Measurements from ENCODE around the gene GDNF.

GDNF gene

DNA sequence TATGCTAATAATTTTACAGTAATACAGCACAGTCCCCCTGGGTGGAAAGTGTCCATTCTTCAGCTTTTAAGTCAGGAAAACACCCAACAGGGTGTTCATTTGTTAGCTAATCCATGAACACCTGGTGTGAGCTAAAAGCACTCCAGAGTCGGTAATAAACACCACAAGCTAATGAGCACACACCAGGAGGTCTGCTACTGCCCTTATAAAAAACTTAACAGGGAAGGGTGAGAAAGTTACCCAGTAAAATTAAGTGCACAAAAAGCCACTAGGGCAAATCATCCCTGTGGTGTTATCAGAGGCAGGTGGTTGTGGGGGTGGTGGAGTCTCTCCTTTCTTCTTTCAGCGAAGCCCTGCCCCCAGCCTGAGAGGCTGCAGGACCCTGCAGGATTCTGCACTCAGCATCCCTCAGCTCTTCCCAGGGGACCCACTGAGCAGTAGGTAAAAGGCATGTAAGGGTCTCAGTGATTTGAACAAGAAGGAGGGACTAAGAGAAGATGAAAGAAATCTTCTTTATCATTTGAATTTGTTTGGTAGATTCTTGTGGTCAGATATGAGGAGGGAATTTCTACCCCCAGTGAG, 14.4 kb downstream of the GDNF start:
- DNase-seq (no peak), ATAC-seq (replicated peaks) (no peak)
- no peak overlapping the region for H3K4me3 Mint-ChIP-seq
- H3K27ac Mint-ChIP-seq, result no peak overlapping the region
- peaks cover 21 to 44% of the 10 kb centered on the region in 2 donors for H3K27me3 Mint-ChIP-seq
- no peaks in the 10 kb centered on the region for H3K36me3 Mint-ChIP-seq (ENCODE audit: insufficient read depth)
- no peaks in the 10 kb centered on the region for H3K4me1 Mint-ChIP-seq (ENCODE audit: low read depth in 2 of 2)
- no peaks in the 10 kb centered on the region for H3K9me3 Mint-ChIP-seq

DNA sequence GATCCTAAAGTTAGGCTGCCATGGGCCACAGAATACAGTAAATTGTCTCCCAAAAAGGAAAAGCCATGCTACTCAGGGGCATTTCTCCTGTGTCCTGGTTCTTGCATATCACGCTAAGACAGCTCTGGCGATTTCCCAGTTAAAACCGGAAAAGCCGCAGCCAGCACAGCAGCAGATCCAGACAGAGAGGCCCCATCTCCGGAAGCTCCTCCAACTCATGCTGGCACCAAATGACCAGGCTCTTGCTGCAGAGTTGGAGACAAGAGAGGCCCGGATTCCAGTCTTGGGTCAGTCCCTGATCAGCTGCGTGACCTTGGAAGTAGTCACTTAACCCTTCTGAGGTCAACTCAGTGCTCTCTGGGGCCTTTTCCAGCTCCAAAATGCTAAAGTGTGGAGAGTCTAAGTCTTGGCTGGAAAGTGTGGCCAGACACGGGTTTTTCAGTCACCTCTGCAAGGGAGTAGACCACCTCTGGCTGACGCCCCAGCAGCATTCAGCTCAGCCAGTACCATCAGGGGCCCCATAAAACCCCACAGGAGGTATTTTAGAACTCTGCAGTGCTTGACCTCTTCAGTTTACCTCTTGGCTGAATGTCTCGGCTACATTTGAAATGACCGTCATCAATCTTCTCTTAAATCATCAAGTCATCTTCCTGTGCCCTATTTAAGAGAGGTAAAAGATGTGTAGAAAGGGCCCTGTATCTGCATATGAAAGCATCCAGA, 16.2 kb downstream of the GDNF start:
- H3K4me1 Mint-ChIP-seq (ENCODE audit: low read depth in 2 of 2), result no peaks in the 10 kb centered on the region
- H3K27me3 Mint-ChIP-seq, result peaks cover 14 to 26% of the 10 kb centered on the region in 2 donors
- H3K9me3 Mint-ChIP-seq, result no peaks in the 10 kb centered on the region
- ATAC-seq (replicated peaks) (no peak), DNase-seq (no peak)
- H3K27ac Mint-ChIP-seq, result no peak overlapping the region
- H3K36me3 Mint-ChIP-seq (ENCODE audit: insufficient read depth), result no peaks in the 10 kb centered on the region
- no peak overlapping the region for H3K4me3 Mint-ChIP-seq

- H3K27me3 Mint-ChIP-seq, result peaks cover 11 to 27% of the 10 kb centered on the region in 2 donors
- H3K27ac Mint-ChIP-seq, result no peak overlapping the region
- no peaks in the 10 kb centered on the region for H3K4me1 Mint-ChIP-seq (ENCODE audit: low read depth in 2 of 2)
- no peaks in the 10 kb centered on the region for H3K36me3 Mint-ChIP-seq (ENCODE audit: insufficient read depth)
- no peak overlapping the region for H3K4me3 Mint-ChIP-seq
- DNase-seq (no peak), ATAC-seq (replicated peaks) (no peak)
- H3K9me3 Mint-ChIP-seq, result no peaks in the 10 kb centered on the region
Observed at GRCh38 chr5:37816883-37817282, 23.0 kb downstream of the GDNF start.

GRCh38 chr5:37816331-37816730, 23.5 kb downstream of the GDNF start:
- Mint-ChIP-seq H3K9me3 (no peaks in the 10 kb centered on the region), H3K36me3 (ENCODE audit: insufficient read depth) (no peaks in the 10 kb centered on the region), H3K4me3 (no peak overlapping the region), H3K4me1 (ENCODE audit: low read depth in 2 of 2) (no peaks in the 10 kb centered on the region), H3K27me3 (peaks cover 11 to 28% of the 10 kb centered on the region in 2 donors), H3K27ac (no peak overlapping the region)
- DNase-seq, result no peak
- ATAC-seq (replicated peaks), result no peak

DNA sequence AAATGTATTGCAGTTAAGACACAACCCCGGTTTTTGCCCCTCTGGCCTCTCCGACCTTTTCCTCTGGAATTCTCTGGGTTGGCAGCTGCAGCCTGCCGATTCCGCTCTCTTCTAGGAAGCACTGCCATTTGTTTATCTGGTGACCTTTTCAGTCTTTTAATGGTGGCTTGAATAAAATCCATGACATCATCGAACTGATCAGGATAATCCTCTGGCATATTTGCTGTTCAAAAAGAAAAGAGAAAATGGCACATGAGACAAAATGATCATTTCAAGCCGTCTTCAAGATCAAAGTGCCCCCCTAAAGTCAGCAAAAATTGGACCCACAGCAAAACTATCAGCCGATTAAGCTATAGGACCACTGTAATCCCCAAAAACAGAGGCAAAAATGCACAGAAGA, 23.9 kb downstream of the GDNF start:
- no peak for DNase-seq
- Mint-ChIP-seq H3K4me1 (ENCODE audit: low read depth in 2 of 2) (no peaks in the 10 kb centered on the region), H3K4me3 (no peak overlapping the region), H3K27me3 (peaks cover 11 to 28% of the 10 kb centered on the region in 2 donors), H3K27ac (no peak overlapping the region), H3K36me3 (ENCODE audit: insufficient read depth) (no peaks in the 10 kb centered on the region), H3K9me3 (no peaks in the 10 kb centered on the region)
- ATAC-seq (replicated peaks), result no peak

DNA sequence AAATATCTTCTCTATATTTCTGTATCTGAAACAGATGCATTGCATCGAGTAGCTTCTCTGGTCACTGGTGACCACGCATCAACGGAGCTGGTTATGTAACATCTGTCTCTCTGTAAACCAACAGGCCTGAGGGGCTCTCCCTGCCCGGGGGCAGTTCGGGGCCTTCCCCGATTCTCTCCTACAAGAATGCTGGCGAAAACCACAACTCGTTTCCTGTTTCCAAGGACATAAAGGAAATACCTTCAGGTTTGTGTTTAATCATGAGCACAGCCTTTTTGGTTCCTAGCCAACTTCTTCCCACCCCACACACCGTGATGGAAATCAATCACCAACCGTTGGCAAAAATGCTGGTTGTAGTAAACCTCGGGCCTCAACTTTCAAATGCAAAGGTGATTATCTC, 25.1 kb downstream of the GDNF start:
- Mint-ChIP-seq H3K27me3 (peaks cover 17 to 28% of the 10 kb centered on the region in 2 donors), H3K9me3 (no peaks in the 10 kb centered on the region), H3K36me3 (ENCODE audit: insufficient read depth) (no peaks in the 10 kb centered on the region), H3K27ac (no peak overlapping the region), H3K4me1 (ENCODE audit: low read depth in 2 of 2) (no peaks in the 10 kb centered on the region), H3K4me3 (no peak overlapping the region)
- no peak for DNase-seq
- no peak for ATAC-seq (replicated peaks)

GRCh38 chr5:37812365-37812764, 27.5 kb downstream of the GDNF start:
- DNase-seq (no peak), ATAC-seq (replicated peaks) (no peak)
- H3K9me3 Mint-ChIP-seq, result no peaks in the 10 kb centered on the region
- no peaks in the 10 kb centered on the region for H3K36me3 Mint-ChIP-seq (ENCODE audit: insufficient read depth)
- H3K4me1 Mint-ChIP-seq (ENCODE audit: low read depth in 2 of 2), result no peaks in the 10 kb centered on the region
- peaks cover 24 to 40% of the 10 kb centered on the region in 2 donors for H3K27me3 Mint-ChIP-seq
- H3K4me3 Mint-ChIP-seq, result no peak overlapping the region
- no peak overlapping the region for H3K27ac Mint-ChIP-seq

GRCh38 chr5:37811866-37812265, 28.0 kb downstream of the GDNF start:
- no peaks in the 10 kb centered on the region for H3K9me3 Mint-ChIP-seq
- H3K27me3 Mint-ChIP-seq, result peaks cover 27 to 43% of the 10 kb centered on the region in 2 donors
- no peak for ATAC-seq (replicated peaks)
- H3K4me1 Mint-ChIP-seq (ENCODE audit: low read depth in 2 of 2), result no peaks in the 10 kb centered on the region
- no peak for DNase-seq
- no peak overlapping the region for H3K4me3 Mint-ChIP-seq
- no peaks in the 10 kb centered on the region for H3K36me3 Mint-ChIP-seq (ENCODE audit: insufficient read depth)
- no peak overlapping the region for H3K27ac Mint-ChIP-seq

DNA sequence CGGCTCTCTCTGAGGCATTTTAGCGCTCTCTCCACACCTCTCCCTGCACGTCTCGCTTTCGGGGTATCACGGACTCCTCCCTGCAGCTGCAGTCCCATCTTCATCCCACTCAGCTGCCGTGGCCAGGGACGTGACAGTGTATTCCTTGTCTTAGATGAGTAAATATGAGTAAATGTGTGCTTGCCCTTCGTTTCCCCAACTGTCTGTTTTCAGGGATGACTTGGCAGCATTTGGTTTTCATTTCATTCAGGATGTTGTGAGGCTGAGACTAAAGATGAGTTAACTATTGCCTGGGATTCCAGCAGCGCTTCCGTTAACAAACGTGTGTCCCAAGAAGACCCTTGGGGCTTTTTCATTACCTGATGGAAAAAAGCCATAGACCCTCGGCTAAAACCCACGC, 29.5 kb downstream of the GDNF start:
- Mint-ChIP-seq H3K4me1 (ENCODE audit: low read depth in 2 of 2) (no peaks in the 10 kb centered on the region), H3K27me3 (peaks cover 33 to 49% of the 10 kb centered on the region in 2 donors), H3K4me3 (no peak overlapping the region), H3K27ac (no peak overlapping the region), H3K9me3 (peaks cover 0 to 3% of the 10 kb centered on the region in 2 donors), H3K36me3 (ENCODE audit: insufficient read depth) (no peaks in the 10 kb centered on the region)
- DNase-seq, result no peak
- ATAC-seq (replicated peaks), result no peak

GRCh38 chr5:37808945-37809344, 30.9 kb downstream of the GDNF start:
- Mint-ChIP-seq H3K4me3 (no peak overlapping the region), H3K9me3 (peaks cover 0 to 3% of the 10 kb centered on the region in 2 donors), H3K4me1 (ENCODE audit: low read depth in 2 of 2) (no peaks in the 10 kb centered on the region), H3K27ac (no peak overlapping the region), H3K36me3 (ENCODE audit: insufficient read depth) (no peaks in the 10 kb centered on the region), H3K27me3 (peaks cover 31 to 47% of the 10 kb centered on the region in 2 donors)
- no peak for DNase-seq
- ATAC-seq (replicated peaks), result no peak

GRCh38 chr5:37807621-37808301, 32.1 kb downstream of the GDNF start:
- H3K36me3 Mint-ChIP-seq (ENCODE audit: insufficient read depth), result no peaks in the 10 kb centered on the region
- DNase-seq (no peak), ATAC-seq (replicated peaks) (no peak)
- no peak overlapping the region for H3K27ac Mint-ChIP-seq
- H3K4me3 Mint-ChIP-seq, result no peak overlapping the region
- H3K9me3 Mint-ChIP-seq, result peaks cover 0 to 3% of the 10 kb centered on the region in 2 donors
- peaks cover 37 to 46% of the 10 kb centered on the region in 2 donors for H3K27me3 Mint-ChIP-seq
- H3K4me1 Mint-ChIP-seq (ENCODE audit: low read depth in 2 of 2), result no peaks in the 10 kb centered on the region

DNA sequence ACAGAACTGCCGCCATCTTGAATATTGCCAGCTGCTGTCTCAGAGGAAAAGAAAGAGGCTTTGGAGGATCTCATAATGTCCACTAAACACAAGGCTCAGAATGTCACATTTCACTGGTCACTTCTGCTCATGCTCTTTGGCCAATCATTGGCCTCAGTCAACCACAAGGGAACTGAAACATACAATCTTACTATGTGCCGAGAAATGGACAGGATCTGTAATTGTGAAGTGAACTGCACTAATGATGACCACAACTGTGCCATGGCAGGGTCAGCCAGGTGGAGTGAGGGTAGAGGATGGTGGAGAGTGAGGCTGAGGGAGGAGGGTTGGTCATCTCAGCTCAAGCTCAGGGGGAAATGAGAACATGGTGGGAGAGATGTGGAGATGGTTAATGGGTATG, 32.8 kb downstream of the GDNF start:
- H3K27ac Mint-ChIP-seq, result no peak overlapping the region
- H3K36me3 Mint-ChIP-seq (ENCODE audit: insufficient read depth), result no peaks in the 10 kb centered on the region
- H3K27me3 Mint-ChIP-seq, result peaks cover 37 to 39% of the 10 kb centered on the region in 2 donors
- DNase-seq (no peak), ATAC-seq (replicated peaks) (no peak)
- H3K4me1 Mint-ChIP-seq (ENCODE audit: low read depth in 2 of 2), result no peaks in the 10 kb centered on the region
- H3K4me3 Mint-ChIP-seq, result no peak overlapping the region
- H3K9me3 Mint-ChIP-seq, result peaks cover 0 to 3% of the 10 kb centered on the region in 2 donors

- Mint-ChIP-seq H3K36me3 (ENCODE audit: insufficient read depth) (no peaks in the 10 kb centered on the region), H3K27me3 (peaks cover 36 to 37% of the 10 kb centered on the region in 2 donors), H3K4me3 (no peak overlapping the region), H3K9me3 (peaks cover 0 to 3% of the 10 kb centered on the region in 2 donors), H3K4me1 (ENCODE audit: low read depth in 2 of 2) (no peaks in the 10 kb centered on the region), H3K27ac (no peak overlapping the region)
- DNase-seq, result no peak
- ATAC-seq (replicated peaks), result no peak
Observed at GRCh38 chr5:37806476-37806875, 33.4 kb downstream of the GDNF start.

GRCh38 chr5:37806016-37806415, 33.8 kb downstream of the GDNF start:
- DNase-seq (no peak), ATAC-seq (replicated peaks) (no peak)
- Mint-ChIP-seq H3K4me3 (no peak overlapping the region), H3K27ac (no peak overlapping the region), H3K27me3 (peaks cover 36 to 37% of the 10 kb centered on the region in 2 donors), H3K4me1 (ENCODE audit: low read depth in 2 of 2) (no peaks in the 10 kb centered on the region), H3K36me3 (ENCODE audit: insufficient read depth) (no peaks in the 10 kb centered on the region), H3K9me3 (peaks cover 0 to 3% of the 10 kb centered on the region in 2 donors)

Data from effector memory CD8-positive, alpha-beta T cell (primary cell).